ENCODE measurements around the gene KCNMB2.
"Not testable (repeated sequence)": the region's sequence is repeated elsewhere in the genome, so short reads cannot be mapped to it uniquely, and the experiment has no call there.

KCNMB2 gene

GRCh38 chr3:178826435-178827123, 290.3 kb downstream of the KCNMB2 start:
- no peak for DNase-seq

- DNase-seq, result peak; percentile 72
Observed at GRCh38 chr3:178827285-178827856, 291.1 kb downstream of the KCNMB2 start.

GRCh38 chr3:178833695-178834094, 297.5 kb downstream of the KCNMB2 start:
- DNase-seq, result peak; percentile 44

- no peak for DNase-seq
Observed at GRCh38 chr3:178835033-178835432, 298.8 kb downstream of the KCNMB2 start.

GRCh38 chr3:178837512-178837911, 301.3 kb downstream of the KCNMB2 start:
- DNase-seq, result no peak

GRCh38 chr3:178840586-178840985, 304.4 kb downstream of the KCNMB2 start:
- DNase-seq, result no peak

GRCh38 chr3:178841011-178841410, 304.8 kb downstream of the KCNMB2 start:
- DNase-seq, result no peak

- no peak for DNase-seq
Observed at GRCh38 chr3:178844916-178845315, 308.7 kb downstream of the KCNMB2 start.

GRCh38 chr3:178845420-178846118, 309.3 kb downstream of the KCNMB2 start:
- DNase-seq, result no peak

- DNase-seq, result no peak
Observed at GRCh38 chr3:178847190-178847589, 311.0 kb downstream of the KCNMB2 start.

GRCh38 chr3:178849199-178849910, 313.1 kb downstream of the KCNMB2 start:
- no peak for DNase-seq

GRCh38 chr3:178850450-178851190, 314.4 kb downstream of the KCNMB2 start:
- DNase-seq, result no peak

- DNase-seq, result no peak
Observed at GRCh38 chr3:178851564-178851963, 315.3 kb downstream of the KCNMB2 start.

- DNase-seq, result no peak
Observed at GRCh38 chr3:178856804-178857203, 320.6 kb downstream of the KCNMB2 start.

- no peak for DNase-seq
Observed at GRCh38 chr3:178859386-178859785, 323.1 kb downstream of the KCNMB2 start.

GRCh38 chr3:178859900-178860436, 323.7 kb downstream of the KCNMB2 start:
- DNase-seq, result not testable (repeated sequence)

- no peak for DNase-seq
Observed at GRCh38 chr3:178868681-178869080, 332.4 kb downstream of the KCNMB2 start.

- no peak for DNase-seq
Observed at GRCh38 chr3:178870085-178870484, 333.8 kb downstream of the KCNMB2 start.

- DNase-seq, result no peak
Observed at GRCh38 chr3:178875157-178875556, 338.9 kb downstream of the KCNMB2 start.

GRCh38 chr3:178875836-178876235, 339.6 kb downstream of the KCNMB2 start:
- DNase-seq, result no peak

- DNase-seq, result no peak
Observed at GRCh38 chr3:178880274-178880673, 344.0 kb downstream of the KCNMB2 start.

Data from NCI-H82 (cell line).